ENCODE data around the gene ULK3.

ULK3 gene

DNA sequence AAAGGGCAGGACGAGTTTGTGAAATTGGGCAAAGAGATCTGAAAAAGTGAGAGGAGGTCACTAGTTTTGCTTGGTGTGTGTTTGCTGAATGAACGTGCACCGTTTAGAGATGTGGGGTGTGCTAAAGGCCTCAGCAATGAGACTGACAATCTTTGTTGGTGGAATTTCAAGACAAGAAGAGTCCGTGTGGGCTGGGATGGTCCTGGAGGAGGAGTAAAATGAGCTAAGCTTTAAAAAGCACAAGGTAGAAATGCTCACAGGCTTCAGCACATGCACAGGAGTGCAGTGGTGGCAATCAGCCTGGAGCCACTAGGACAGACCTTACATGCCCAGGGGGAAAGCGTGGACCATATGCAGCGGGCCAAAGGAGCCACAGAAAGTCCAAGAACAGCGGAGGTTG is 18.0 kb downstream of the ULK3 start:
- Histone ChIP-seq H4K5ac (ENCODE audit: low read length) (no peak overlapping the region), H4K8ac (ENCODE audit: low read depth, low read length) (no peak overlapping the region), H2BK5ac (ENCODE audit: low read length) (no peak overlapping the region), H3K9ac (ENCODE audit: low read length) (no peak overlapping the region), H3K79me1 (ENCODE audit: low read length) (no peaks in the 10 kb centered on the region), H2BK15ac (replicated peaks; ENCODE audit: low read depth) (no peak overlapping the region), H3K4me3 (ENCODE audit: low read length) (no peak overlapping the region), H3K4me1 (ENCODE audit: control insufficient read depth, low read depth, low read length) (no peaks in the 10 kb centered on the region), H3K27ac (ENCODE audit: low read depth, low read length) (no peak overlapping the region), H3K18ac (ENCODE audit: low read length) (no peak overlapping the region), H2AK5ac (ENCODE audit: low read length) (no peak overlapping the region), H3K23ac (ENCODE audit: low read length) (no peak overlapping the region), H3K36me3 (ENCODE audit: control insufficient read depth, insufficient read depth, low read length) (no peaks in the 10 kb centered on the region), H3K56ac (ENCODE audit: low read length) (no peak overlapping the region), H2BK120ac (ENCODE audit: low read depth, low read length) (no peak overlapping the region), H3K4ac (ENCODE audit: low read depth, low read length) (no peak overlapping the region), H3K27me3 (ENCODE audit: insufficient read depth, low read length, poor library complexity) (peaks cover 7% of the 10 kb centered on the region), H3K4me2 (ENCODE audit: low read length) (no peak overlapping the region), H3K79me2 (ENCODE audit: control insufficient read depth, insufficient read depth, low read length) (no peaks in the 10 kb centered on the region)
- DNase-seq: no peak
- WGBS (ENCODE audit: extremely low coverage, insufficient coverage, low lambda C conversion rate): no CpG with 5 or more reads among the region's 7 CpGs

DNA sequence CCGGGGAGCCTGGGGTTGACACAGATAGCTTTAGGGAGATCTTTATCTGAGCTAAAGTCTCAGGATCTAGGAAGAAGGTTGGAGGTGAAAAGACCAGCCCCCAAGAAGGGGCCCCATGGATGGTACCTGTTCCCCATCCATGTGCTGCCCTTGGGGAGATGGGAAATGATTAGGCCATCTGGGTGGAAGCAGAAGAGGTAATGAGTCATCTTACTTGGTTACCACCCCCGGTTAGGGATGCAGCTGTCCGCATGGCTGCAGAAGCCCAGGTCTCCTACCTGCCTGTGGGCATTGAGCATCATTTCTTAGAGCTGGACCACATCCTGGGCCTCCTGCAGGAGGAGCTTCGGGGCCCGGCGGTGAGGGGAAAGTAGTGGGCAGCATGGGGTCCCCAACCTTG is 19.6 kb downstream of the ULK3 start:
- no peak overlapping the region for H2AK5ac ChIP-seq (ENCODE audit: low read length)
- H3K9ac ChIP-seq (ENCODE audit: low read length): no peak overlapping the region
- no peak overlapping the region for H2BK15ac ChIP-seq (replicated peaks; ENCODE audit: low read depth)
- H3K18ac ChIP-seq (ENCODE audit: low read length): no peak overlapping the region
- H3K79me1 ChIP-seq (ENCODE audit: low read length): no peaks in the 10 kb centered on the region
- H3K4me3 ChIP-seq (ENCODE audit: low read length): no peak overlapping the region
- no peak overlapping the region for H2BK120ac ChIP-seq (ENCODE audit: low read depth, low read length)
- peaks cover 7% of the 10 kb centered on the region for H3K27me3 ChIP-seq (ENCODE audit: insufficient read depth, low read length, poor library complexity)
- no peaks in the 10 kb centered on the region for H3K4me1 ChIP-seq (ENCODE audit: control insufficient read depth, low read depth, low read length)
- H4K8ac ChIP-seq (ENCODE audit: low read depth, low read length): no peak overlapping the region
- no peaks in the 10 kb centered on the region for H3K79me2 ChIP-seq (ENCODE audit: control insufficient read depth, insufficient read depth, low read length)
- H3K4ac ChIP-seq (ENCODE audit: low read depth, low read length): no peak overlapping the region
- no CpG with 5 or more reads among the region's 6 CpGs for WGBS (ENCODE audit: extremely low coverage, insufficient coverage, low lambda C conversion rate)
- H3K4me2 ChIP-seq (ENCODE audit: low read length): no peak overlapping the region
- no peak overlapping the region for H3K27ac ChIP-seq (ENCODE audit: low read depth, low read length)
- no peak overlapping the region for H3K23ac ChIP-seq (ENCODE audit: low read length)
- no peak overlapping the region for H2BK5ac ChIP-seq (ENCODE audit: low read length)
- no peaks in the 10 kb centered on the region for H3K36me3 ChIP-seq (ENCODE audit: control insufficient read depth, insufficient read depth, low read length)
- no peak for DNase-seq
- H3K56ac ChIP-seq (ENCODE audit: low read length): no peak overlapping the region
- no peak overlapping the region for H4K5ac ChIP-seq (ENCODE audit: low read length)

DNA sequence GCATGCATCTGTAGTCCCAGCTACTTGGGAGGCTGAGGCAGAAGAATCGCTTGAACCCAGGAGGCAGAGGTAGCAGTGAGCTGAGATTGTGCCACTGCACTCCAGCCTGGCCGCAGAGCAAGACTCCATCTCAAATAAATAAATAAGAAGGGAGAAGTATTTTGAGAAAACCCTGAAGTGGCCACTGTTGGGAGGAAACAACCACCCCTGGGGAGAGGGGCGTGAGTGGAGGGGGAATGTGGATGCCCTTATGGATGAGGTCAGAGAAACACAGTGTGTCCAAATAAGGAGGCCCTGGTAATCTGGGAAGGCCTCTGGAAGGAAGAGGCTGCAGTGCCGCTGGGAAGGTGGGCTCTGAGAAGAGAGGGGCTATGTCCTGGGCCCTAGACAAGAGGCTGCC is 20.7 kb downstream of the ULK3 start:
- Histone ChIP-seq H3K4me3 (ENCODE audit: low read length) (no peak overlapping the region), H3K4me2 (ENCODE audit: low read length) (no peak overlapping the region), H3K4ac (ENCODE audit: low read depth, low read length) (no peak overlapping the region), H2AK5ac (ENCODE audit: low read length) (no peak overlapping the region), H3K79me1 (ENCODE audit: low read length) (no peaks in the 10 kb centered on the region), H4K8ac (ENCODE audit: low read depth, low read length) (no peak overlapping the region), H2BK5ac (ENCODE audit: low read length) (no peak overlapping the region), H3K56ac (ENCODE audit: low read length) (no peak overlapping the region), H3K18ac (ENCODE audit: low read length) (no peak overlapping the region), H4K5ac (ENCODE audit: low read length) (no peak overlapping the region), H3K9ac (ENCODE audit: low read length) (no peak overlapping the region), H3K27me3 (ENCODE audit: insufficient read depth, low read length, poor library complexity) (peaks cover 7% of the 10 kb centered on the region), H2BK120ac (ENCODE audit: low read depth, low read length) (no peak overlapping the region), H3K4me1 (ENCODE audit: control insufficient read depth, low read depth, low read length) (no peaks in the 10 kb centered on the region), H2BK15ac (replicated peaks; ENCODE audit: low read depth) (no peak overlapping the region), H3K79me2 (ENCODE audit: control insufficient read depth, insufficient read depth, low read length) (no peaks in the 10 kb centered on the region), H3K36me3 (ENCODE audit: control insufficient read depth, insufficient read depth, low read length) (no peaks in the 10 kb centered on the region), H3K27ac (ENCODE audit: low read depth, low read length) (no peak overlapping the region), H3K23ac (ENCODE audit: low read length) (no peak overlapping the region)
- DNase-seq: no peak
- WGBS (ENCODE audit: extremely low coverage, insufficient coverage, low lambda C conversion rate): no CpG with 5 or more reads among the region's 4 CpGs

DNA sequence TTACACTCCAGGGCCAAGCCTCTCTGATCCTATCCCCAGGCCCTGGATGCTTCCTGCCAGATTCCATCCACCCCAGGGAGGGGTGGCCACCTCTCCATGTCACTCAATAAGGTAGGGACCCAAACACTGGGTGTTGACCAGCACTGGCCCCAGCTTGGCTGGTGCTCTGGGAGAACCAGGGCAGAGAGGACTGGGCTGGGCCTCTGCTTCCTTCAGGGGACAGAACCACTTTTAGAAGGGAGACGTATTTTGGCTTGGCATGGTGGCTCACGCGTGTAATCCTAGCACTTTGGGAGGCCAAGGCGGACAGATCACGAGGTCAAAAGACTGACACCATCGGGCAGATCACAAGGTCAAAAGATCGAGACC is 21.2 kb downstream of the ULK3 start:
- Histone ChIP-seq H2BK15ac (replicated peaks; ENCODE audit: low read depth) (no peak overlapping the region), H2BK5ac (ENCODE audit: low read length) (no peak overlapping the region), H2AK5ac (ENCODE audit: low read length) (no peak overlapping the region), H3K79me2 (ENCODE audit: control insufficient read depth, insufficient read depth, low read length) (no peaks in the 10 kb centered on the region), H2BK120ac (ENCODE audit: low read depth, low read length) (no peak overlapping the region), H3K27ac (ENCODE audit: low read depth, low read length) (no peak overlapping the region), H3K4ac (ENCODE audit: low read depth, low read length) (no peak overlapping the region), H3K4me3 (ENCODE audit: low read length) (no peak overlapping the region), H3K79me1 (ENCODE audit: low read length) (no peaks in the 10 kb centered on the region), H3K4me2 (ENCODE audit: low read length) (no peak overlapping the region), H3K18ac (ENCODE audit: low read length) (no peak overlapping the region), H4K8ac (ENCODE audit: low read depth, low read length) (no peak overlapping the region), H4K5ac (ENCODE audit: low read length) (no peak overlapping the region), H3K23ac (ENCODE audit: low read length) (no peak overlapping the region), H3K27me3 (ENCODE audit: insufficient read depth, low read length, poor library complexity) (peaks cover 3% of the 10 kb centered on the region), H3K56ac (ENCODE audit: low read length) (no peak overlapping the region), H3K9ac (ENCODE audit: low read length) (no peak overlapping the region), H3K4me1 (ENCODE audit: control insufficient read depth, low read depth, low read length) (peaks cover 2% of the 10 kb centered on the region), H3K36me3 (ENCODE audit: control insufficient read depth, insufficient read depth, low read length) (no peaks in the 10 kb centered on the region)
- WGBS (ENCODE audit: extremely low coverage, insufficient coverage, low lambda C conversion rate): no CpG with 5 or more reads among the region's 7 CpGs
- no peak for DNase-seq

- WGBS (ENCODE audit: extremely low coverage, insufficient coverage, low lambda C conversion rate): no CpG with 5 or more reads among the region's 11 CpGs
- Histone ChIP-seq H3K4me3 (ENCODE audit: low read length) (no peak overlapping the region), H4K8ac (ENCODE audit: low read depth, low read length) (no peak overlapping the region), H3K9ac (ENCODE audit: low read length) (no peak overlapping the region), H2AK5ac (ENCODE audit: low read length) (no peak overlapping the region), H3K79me1 (ENCODE audit: low read length) (no peaks in the 10 kb centered on the region), H3K27me3 (ENCODE audit: insufficient read depth, low read length, poor library complexity) (peaks cover 2% of the 10 kb centered on the region), H3K4me1 (ENCODE audit: control insufficient read depth, low read depth, low read length) (peaks cover 3% of the 10 kb centered on the region), H3K23ac (ENCODE audit: low read length) (no peak overlapping the region), H3K79me2 (ENCODE audit: control insufficient read depth, insufficient read depth, low read length) (no peaks in the 10 kb centered on the region), H2BK5ac (ENCODE audit: low read length) (no peak overlapping the region), H3K27ac (ENCODE audit: low read depth, low read length) (no peak overlapping the region), H4K5ac (ENCODE audit: low read length) (no peak overlapping the region), H2BK120ac (ENCODE audit: low read depth, low read length) (no peak overlapping the region), H3K18ac (ENCODE audit: low read length) (no peak overlapping the region), H3K4ac (ENCODE audit: low read depth, low read length) (no peak overlapping the region), H3K56ac (ENCODE audit: low read length) (no peak overlapping the region), H3K36me3 (ENCODE audit: control insufficient read depth, insufficient read depth, low read length) (no peaks in the 10 kb centered on the region), H2BK15ac (replicated peaks; ENCODE audit: low read depth) (no peak overlapping the region), H3K4me2 (ENCODE audit: low read length) (no peak overlapping the region)
- peak; percentile 72 for DNase-seq
Observed at GRCh38 chr15:74821091-74821789, 21.7 kb downstream of the ULK3 start.

GRCh38 chr15:74820056-74820455 is 22.9 kb downstream of the ULK3 start:
- Histone ChIP-seq H3K79me2 (ENCODE audit: control insufficient read depth, insufficient read depth, low read length) (no peaks in the 10 kb centered on the region), H3K18ac (ENCODE audit: low read length) (no peak overlapping the region), H4K8ac (ENCODE audit: low read depth, low read length) (no peak overlapping the region), H2BK120ac (ENCODE audit: low read depth, low read length) (no peak overlapping the region), H3K56ac (ENCODE audit: low read length) (no peak overlapping the region), H3K36me3 (ENCODE audit: control insufficient read depth, insufficient read depth, low read length) (no peaks in the 10 kb centered on the region), H3K9ac (ENCODE audit: low read length) (no peak overlapping the region), H2BK5ac (ENCODE audit: low read length) (no peak overlapping the region), H4K5ac (ENCODE audit: low read length) (no peak overlapping the region), H3K4me2 (ENCODE audit: low read length) (no peak overlapping the region), H3K4me1 (ENCODE audit: control insufficient read depth, low read depth, low read length) (peaks cover 3% of the 10 kb centered on the region), H3K27me3 (ENCODE audit: insufficient read depth, low read length, poor library complexity) (peaks cover 2% of the 10 kb centered on the region), H3K4me3 (ENCODE audit: low read length) (no peak overlapping the region), H3K79me1 (ENCODE audit: low read length) (no peaks in the 10 kb centered on the region), H2BK15ac (replicated peaks; ENCODE audit: low read depth) (no peak overlapping the region), H3K4ac (ENCODE audit: low read depth, low read length) (no peak overlapping the region), H3K23ac (ENCODE audit: low read length) (no peak overlapping the region), H3K27ac (ENCODE audit: low read depth, low read length) (no peak overlapping the region), H2AK5ac (ENCODE audit: low read length) (no peak overlapping the region)
- WGBS (ENCODE audit: extremely low coverage, insufficient coverage, low lambda C conversion rate): no CpG with 5 or more reads among the region's 5 CpGs
- DNase-seq: no peak

Measured in mesendoderm (in vitro differentiated cells).